PC-3 (cell line): Measurements from ENCODE around the gene ICAM2.

ENCODE experiments used
- CTCF ChIP-seq: fragments of 300-600 bp; sonication (generic); conservative IDR thresholded peaks from 2 replicates; pipeline ENCODE4 v1.5.1; 2017; ENCODE audit warnings: antibody characterized with exemption, low read depth, mild to moderate bottlenecking, low read length
- EZH2 ChIP-seq: fragments of 300-600 bp; sonication (generic); IDR thresholded peaks from one replicate; pipeline ENCODE4 v1.6.1; 2017; ENCODE audit warnings: antibody characterized with exemption, mild to moderate bottlenecking, low read length; ENCODE audit not compliant: unreplicated experiment
- EZH2phosphoT487 ChIP-seq: fragments of 300-600 bp; sonication (generic); IDR thresholded peaks from 2 replicates; pipeline ENCODE4 v1.6.1; 2018; ENCODE audit warnings: mild to moderate bottlenecking, antibody characterized with exemption, low read length, borderline replicate concordance

- TF ChIP-seq CTCF = no peak
- no peak for TF ChIP-seq EZH2phosphoT487
- no peak for TF ChIP-seq EZH2
These were observed 19.3 kb downstream of the ICAM2 start for GRCh38 chr17:64001091-64001579.
